ENCODE results near the gene HBQ1.
"Not testable (repeated sequence)": the region's sequence is repeated elsewhere in the genome, so short reads cannot be mapped to it uniquely, and the experiment has no call there.

- not testable (repeated sequence) for TF ChIP-seq CTCF (IDR thresholded peaks at IDR 0.05; ENCODE audit: insufficient read depth, low read depth, low read length); EZH2 (IDR thresholded peaks at IDR 0.05; ENCODE audit: insufficient read depth, low read length)
Measured at GRCh38 chr16:170088-170507, 10.2 kb upstream of the HBQ1 start.

Measured in astrocyte (in vitro differentiated cells and primary cell).